ENCODE measurements around the gene DAPK1. TPM values are rescaled to one million over a fixed set of nuclear protein-coding genes. Genes with fewer than 3 reads are reported as not detected.

DAPK1 gene
- total and polyA plus RNA-seq, 10 of the 15 experiments (the other 5 are each of a cell fraction or from before 2014, with no cell fraction given): 8.2 to 94.7 (median 51.6) TPM

- no peak for FAIRE-seq
Observed at GRCh38 chr9:87643107-87643650, 145.5 kb downstream of the DAPK1 start.

More at GRCh38 chr9:87643107-87643650, 145.5 kb downstream of the DAPK1 start:
- Histone ChIP-seq H3K36me3 (ENCODE audit: control insufficient read depth in 2 of 2, insufficient read depth in 2 of 2, low read length in 1 of 2) (peaks cover 8 to 21% of the 10 kb centered on the region in 2 experiments), H3K9me3 (replicated peaks; ENCODE audit: control insufficient read depth, insufficient read depth, low read length) (no peaks in the 10 kb centered on the region), H3K4me2 (ENCODE audit: control insufficient read depth, insufficient read depth) (no peak overlapping the region), H3K27ac (ENCODE audit: control insufficient read depth, insufficient read depth) (no peak overlapping the region), H3K79me2 (ENCODE audit: control insufficient read depth, insufficient read depth, low read length) (no peaks in the 10 kb centered on the region), H2AFZ (ENCODE audit: control insufficient read depth, low read depth, low read length) (no peak overlapping the region), H3K4me3 (no peak overlapping the region), H4K20me1 (ENCODE audit: control insufficient read depth, insufficient read depth) (no peaks in the 10 kb centered on the region), H3K4me1 (ENCODE audit: control insufficient read depth, insufficient read depth, low read length) (no peaks in the 10 kb centered on the region), H3K27me3 (replicated peaks in 1 of 2; ENCODE audit: control insufficient read depth in 2 of 2, insufficient read depth in 2 of 2, low read length in 1 of 2) (no peaks in the 10 kb centered on the region), H3K9ac (ENCODE audit: control insufficient read depth, insufficient read depth, low read length) (no peak overlapping the region)
- intact Hi-C loops (cut with micrococcal nuclease; ENCODE audit: unreplicated experiment): no loop called here
- RAD21 ChIA-PET (ENCODE audit: unreplicated experiment): no interaction called here
- no TSS peak for BruUV-seq (replicated peaks)
- SMC1A ChIA-PET (ENCODE audit: uncharacterized antibody, unreplicated experiment): interaction anchor here (0.6 to 1.2 kb wide), 3 partner anchors 19 to 981 kb away, joined by 3 to 4 read pairs (median 3); no protein-coding TSS in a partner anchor
- CTCF ChIA-PET: interaction anchor here (0.9 kb wide), 2 partner anchors 19 to 306 kb away, joined by 3 read pairs; no protein-coding TSS in a partner anchor
- 89% methylated on average over 6 of the region's 9 CpGs for WGBS (ENCODE audit: insufficient coverage, insufficient replicate concordance, low lambda C conversion rate, missing lambda C conversion rate)
- no peak for ATAC-seq
- DNase-seq (ENCODE audit: low read depth, low spot score): no peak
- in situ Hi-C loops (cut with MboI): no loop called here
- POLR2A ChIA-PET: no interaction called here
- TF ChIP-seq RAD51 (IDR thresholded peaks at IDR 0.05) (no peak), HSF1 (IDR thresholded peaks at IDR 0.05; ENCODE audit: low read depth, low read length) (no peak), IRF5 (IDR thresholded peaks at IDR 0.05; ENCODE audit: borderline replicate concordance) (no peak), HCFC1 (IDR thresholded peaks at IDR 0.05; ENCODE audit: low read length) (no peak), CBX3 (IDR thresholded peaks at IDR 0.05; ENCODE audit: borderline replicate concordance, low read depth) (no peak), SPI1 (IDR thresholded peaks at IDR 0.05; ENCODE audit: borderline replicate concordance, insufficient read depth, low read depth, low read length) (no peak), EP300 (IDR thresholded peaks at IDR 0.05; ENCODE audit: borderline replicate concordance in 1 of 2, control insufficient read depth in 1 of 2, low read depth in 2 of 2, low read length in 2 of 2) (no peak), SP1 (IDR thresholded peaks at IDR 0.05; ENCODE audit: low read depth, low read length) (no peak), ZNF207 (IDR thresholded peaks at IDR 0.05; ENCODE audit: borderline replicate concordance) (no peak), ZBTB11 (CRISPR knock-in tag; IDR thresholded peaks at IDR 0.05) (no peak), NFXL1 (IDR thresholded peaks at IDR 0.05; ENCODE audit: borderline replicate concordance) (no peak), EZH2 (IDR thresholded peaks at IDR 0.05; ENCODE audit: borderline replicate concordance, control insufficient read depth, low read depth, low read length) (no peak), ATF7 (IDR thresholded peaks at IDR 0.05; ENCODE audit: low read depth) (no peak), MXI1 (IDR thresholded peaks at IDR 0.05; ENCODE audit: low read depth, low read length) (no peak)
